Neuronal stem cell (in vitro differentiated cells): ENCODE measurements around the gene TRABD.

ENCODE experiments used
- DNase-seq: peaks from one replicate; pipeline ENCODE4 v3.0.0-alpha.2; 2013; ENCODE audit warnings: low spot score
- H2AFZ ChIP-seq: one replicate; pipeline ENCODE4 v1.6.1; 2013; ENCODE audit warnings: mild to moderate bottlenecking, low read length, inconsistent platforms
- H2AK5ac ChIP-seq: 2 replicates; pipeline ENCODE4 v1.6.1; 2013; ENCODE audit warnings: low read depth, mild to moderate bottlenecking, inconsistent platforms, low read length, moderate library complexity, mixed read lengths
- H2BK120ac ChIP-seq: 2 replicates; pipeline ENCODE4 v1.6.1; 2013; ENCODE audit warnings: low read depth, mild to moderate bottlenecking, inconsistent platforms, low read length, moderate library complexity, mixed read lengths
- H2BK12ac ChIP-seq: one replicate; pipeline ENCODE4 v1.6.1; 2013; ENCODE audit warnings: low read length, inconsistent platforms
- H2BK15ac ChIP-seq: 2 replicates; pipeline ENCODE4 v1.6.1; 2013; ENCODE audit warnings: mild to moderate bottlenecking, low read length, inconsistent platforms, mixed read lengths
- H2BK5ac ChIP-seq: one replicate; pipeline ENCODE4 v1.6.1; 2013; ENCODE audit warnings: inconsistent platforms, mild to moderate bottlenecking, low read length, moderate library complexity
- H3K14ac ChIP-seq: one replicate; pipeline ENCODE4 v1.6.1; 2013; ENCODE audit warnings: low read length, inconsistent platforms
- H3K18ac ChIP-seq: 2 replicates; pipeline ENCODE4 v1.6.1; 2013; ENCODE audit warnings: low read length, inconsistent platforms
- H3K23ac ChIP-seq: 2 replicates; pipeline ENCODE4 v1.6.1; 2013; ENCODE audit warnings: low read depth, mild to moderate bottlenecking, mixed read lengths, low read length, inconsistent platforms; ENCODE audit not compliant: poor library complexity
- H3K27ac ChIP-seq: replicated peaks from 3 replicates; pipeline ENCODE4 v1.5.1; 2013; ENCODE audit warnings: low read length, inconsistent platforms
- H3K27me3 ChIP-seq, 3 experiments: 2 replicates each; pipeline ENCODE4 v1.6.1; 2013; ENCODE audit warnings: low read length in 3 of 3, mild to moderate bottlenecking in 2 of 3, inconsistent platforms in 1 of 3, low read depth in 1 of 3, mixed read lengths in 1 of 3, moderate library complexity in 1 of 3; ENCODE audit not compliant: control insufficient read depth in 3 of 3, insufficient read depth in 3 of 3
- H3K36me3 ChIP-seq, 2 donors: replicated peaks in 1 of 2; 2 replicates each; pipeline ENCODE4 v1.6.1; 2013; ENCODE audit warnings: low read length in 2 of 2; ENCODE audit not compliant: control insufficient read depth in 2 of 2, insufficient read depth in 2 of 2
- H3K4ac ChIP-seq: 2 replicates; pipeline ENCODE4 v1.6.1; 2013; ENCODE audit warnings: inconsistent platforms, mild to moderate bottlenecking, low read length, moderate library complexity
- H3K4me1 ChIP-seq, 2 donors: 1 replicate in 1 of 2; 2 replicates in 1 of 2; pipeline ENCODE4 v1.6.1; 2013; ENCODE audit warnings: low read length in 2 of 2, low read depth in 1 of 2; ENCODE audit not compliant: control insufficient read depth in 2 of 2, insufficient read depth in 1 of 2
- H3K4me2 ChIP-seq: one replicate; pipeline ENCODE4 v1.6.1; 2013; ENCODE audit warnings: mild to moderate bottlenecking, low read length, inconsistent platforms; ENCODE audit not compliant: insufficient read depth, poor library complexity, severe bottlenecking
- H3K4me3 ChIP-seq, 2 donors: 2 replicates each; pipeline ENCODE4 v1.5.1; 2013; ENCODE audit warnings: low read length in 2 of 2, mild to moderate bottlenecking in 2 of 2, inconsistent platforms in 1 of 2, moderate library complexity in 1 of 2
- H3K79me1 ChIP-seq: one replicate; pipeline ENCODE4 v1.6.1; 2013; ENCODE audit warnings: low read depth, mild to moderate bottlenecking, inconsistent platforms, low read length, moderate library complexity
- H3K9ac ChIP-seq: one replicate; pipeline ENCODE4 v1.6.1; 2013; ENCODE audit warnings: mild to moderate bottlenecking, low read depth, low read length, inconsistent platforms; ENCODE audit not compliant: poor library complexity
- H3K9me3 ChIP-seq, 2 donors: replicated peaks in 1 of 2; 2 replicates each; pipeline versions ENCODE3 to v1.6.1; 2013; ENCODE audit warnings: low read length in 2 of 2, mild to moderate bottlenecking in 2 of 2, inconsistent platforms in 1 of 2, low read depth in 1 of 2, mixed read lengths in 1 of 2, moderate library complexity in 1 of 2; ENCODE audit not compliant: control insufficient read depth in 2 of 2, insufficient read depth in 1 of 2
- H4K8ac ChIP-seq: one replicate; pipeline ENCODE4 v1.6.1; 2013; ENCODE audit warnings: low read depth, mild to moderate bottlenecking, inconsistent platforms, low read length, moderate library complexity
- H4K91ac ChIP-seq: one replicate; pipeline ENCODE4 v1.6.1; 2013; ENCODE audit warnings: low read length, low read depth, mild to moderate bottlenecking, inconsistent platforms; ENCODE audit not compliant: poor library complexity
- WGBS, 2 donors: extraction: QIAGEN DNeasy Blood & Tissue Kit; methylation state at CpG; one replicate each; pipeline ENCODE4 v1.1.7; 2013; ENCODE audit warnings: missing lambda C conversion rate in 2 of 2, mixed read lengths in 1 of 2; ENCODE audit not compliant: insufficient read length in 2 of 2, insufficient replicate concordance in 1 of 2; ENCODE audit errors: extremely low coverage in 2 of 2; 5-methylcytosine and 5-hydroxymethylcytosine counted together

TRABD gene

DNA sequence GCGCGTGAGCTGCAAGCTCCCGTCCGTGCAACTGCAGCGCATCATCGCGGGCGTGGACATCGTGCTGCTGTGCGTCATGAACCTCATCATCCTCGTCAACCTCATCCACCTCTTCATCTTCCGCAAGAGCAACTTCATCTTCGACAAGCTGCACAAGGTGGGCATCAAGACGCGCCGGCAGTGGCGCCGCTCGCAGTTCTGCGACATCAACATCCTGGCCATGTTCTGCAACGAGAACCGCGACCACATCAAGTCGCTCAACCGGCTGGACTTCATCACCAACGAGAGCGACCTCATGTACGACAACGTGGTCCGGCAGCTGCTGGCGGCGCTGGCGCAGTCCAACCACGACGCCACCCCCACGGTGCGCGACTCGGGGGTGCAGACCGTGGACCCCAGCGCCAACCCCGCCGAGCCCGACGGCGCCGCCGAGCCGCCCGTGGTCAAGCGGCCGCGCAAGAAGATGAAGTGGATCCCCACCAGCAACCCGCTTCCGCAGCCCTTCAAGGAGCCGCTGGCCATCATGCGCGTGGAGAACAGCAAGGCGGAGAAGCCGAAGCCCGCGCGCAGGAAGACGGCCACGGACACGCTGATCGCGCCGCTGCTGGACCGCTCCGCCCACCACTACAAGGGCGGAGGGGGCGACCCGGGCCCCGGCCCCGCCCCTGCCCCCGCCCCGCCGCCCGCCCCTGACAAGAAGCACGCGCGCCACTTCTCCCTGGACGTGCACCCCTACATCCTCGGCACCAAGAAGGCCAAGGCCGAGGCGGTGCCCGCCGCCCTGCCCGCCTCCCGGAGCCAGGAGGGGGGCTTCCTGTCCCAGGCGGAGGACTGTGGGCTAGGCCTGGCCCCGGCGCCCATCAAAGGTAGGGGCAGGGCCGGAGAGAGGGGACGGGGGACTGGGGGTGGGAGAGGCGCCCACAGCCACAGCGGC is 7.9 kb upstream of the TRABD start:
- Histone ChIP-seq H4K91ac (no peak overlapping the region), H3K4me1 (peaks cover 2 to 4% of the 10 kb centered on the region in 2 donors), H3K36me3 (no peaks in the 10 kb centered on the region), H2AFZ (no peak overlapping the region), H2BK5ac (peak overlapping the region; percentile 53), H3K4ac (no peak overlapping the region), H3K4me2 (peak overlapping the region; percentile 11), H2BK12ac (peak overlapping the region; percentile 41), H3K79me1 (peaks cover 6% of the 10 kb centered on the region), H3K4me3 (no peak overlapping the region), H3K27ac (no peak overlapping the region), H4K8ac (no peak overlapping the region), H3K23ac (peak overlapping the region; percentile 92), H3K18ac (peak overlapping the region; percentile 76), H3K14ac (peak overlapping the region; percentile 56), H2BK120ac (no peak overlapping the region), H2BK15ac (peak overlapping the region; percentile 33), H3K27me3 (peaks cover 0 to 25% (median 1%) of the 10 kb centered on the region in 3 experiments), H3K9me3 (peaks cover 0 to 6% of the 10 kb centered on the region in 2 donors), H3K9ac (peak overlapping the region; percentile 21), H2AK5ac (peak overlapping the region; percentile 97)
- no CpG with 5 or more reads among the region's 98 CpGs for WGBS, 2 donors
- no peak for DNase-seq

GRCh38 chr22:50178471-50178864 is 7.2 kb upstream of the TRABD start:
- Histone ChIP-seq H2AFZ (no peak overlapping the region), H2BK15ac (no peak overlapping the region), H3K18ac (peak overlapping the region; percentile 59), H3K14ac (no peak overlapping the region), H3K9ac (no peak overlapping the region), H3K27me3 (peaks cover 0 to 20% (median 1%) of the 10 kb centered on the region in 3 experiments), H2BK120ac (peak overlapping the region; percentile 91), H3K4me2 (no peak overlapping the region), H2BK5ac (no peak overlapping the region), H4K91ac (no peak overlapping the region), H4K8ac (no peak overlapping the region), H3K4me1 (peaks cover 2 to 4% of the 10 kb centered on the region in 2 donors), H3K27ac (no peak overlapping the region), H3K4ac (no peak overlapping the region), H3K79me1 (peaks cover 6% of the 10 kb centered on the region), H2BK12ac (no peak overlapping the region), H3K36me3 (no peaks in the 10 kb centered on the region), H3K23ac (peak overlapping the region; percentile 97), H2AK5ac (peak overlapping the region; percentile 97), H3K4me3 (no peak overlapping the region), H3K9me3 (peaks cover 0 to 6% of the 10 kb centered on the region in 2 donors)
- no CpG with 5 or more reads among the region's 22 CpGs for WGBS, 2 donors
- no peak for DNase-seq

GRCh38 chr22:50178871-50179869 is 6.5 kb upstream of the TRABD start:
- H3K23ac ChIP-seq = peak overlapping the region; percentile 97
- peaks cover 0 to 13% (median 0%) of the 10 kb centered on the region in 3 experiments for H3K27me3 ChIP-seq
- H3K36me3 ChIP-seq = no peaks in the 10 kb centered on the region
- no peak overlapping the region for H3K27ac ChIP-seq
- H2AK5ac ChIP-seq = peak overlapping the region; percentile 97
- H2BK120ac ChIP-seq = peak overlapping the region; percentile 91
- H3K9me3 ChIP-seq = peaks cover 0 to 6% of the 10 kb centered on the region in 2 donors
- H3K4me2 ChIP-seq = no peak overlapping the region
- H4K8ac ChIP-seq = no peak overlapping the region
- H3K79me1 ChIP-seq = peaks cover 9% of the 10 kb centered on the region
- no peak for DNase-seq
- H3K4me1 ChIP-seq = peaks cover 5 to 7% of the 10 kb centered on the region in 2 donors
- H2BK15ac ChIP-seq = peak overlapping the region; percentile 81
- H3K14ac ChIP-seq = peak overlapping the region; percentile 63
- H2BK12ac ChIP-seq = peak overlapping the region; percentile 84
- no peak overlapping the region for H2AFZ ChIP-seq
- H3K4ac ChIP-seq = peak overlapping the region; percentile 66
- peak overlapping the region; percentile 59 for H3K18ac ChIP-seq
- H3K9ac ChIP-seq = peak overlapping the region; percentile 60
- H3K4me3 ChIP-seq = no peak overlapping the region
- WGBS, 2 donors = no CpG with 5 or more reads among the region's 64 CpGs
- no peak overlapping the region for H2BK5ac ChIP-seq
- H4K91ac ChIP-seq = no peak overlapping the region
